ENCODE results near the gene MUC5B.

GRCh38 chr11:1197886-1198560 lies 24.8 kb upstream of the MUC5B start:
- TF ChIP-seq CTCF (IDR thresholded peaks at IDR 0.05): no peak
- no peak for TF ChIP-seq POLR2A (IDR thresholded peaks at IDR 0.05)
